Measurements from ENCODE around the gene RFX5.

The RFX5 gene

GRCh38 chr1:151315565-151316235, 31.4 kb downstream of the RFX5 start:
- in situ Hi-C loops (cut with MboI; ENCODE audit: low sequenced_read_pairs, unreplicated experiment): no loop called here
- DNase-seq (ENCODE audit: low spot score): no peak
- TF ChIP-seq CTCF (IDR thresholded peaks at IDR 0.05; ENCODE audit: borderline replicate concordance, control extremely low read depth, extremely low read depth, insufficient read depth, missing control alignments): no peak

- in situ Hi-C loops (cut with MboI; ENCODE audit: low sequenced_read_pairs, unreplicated experiment): no loop called here
- no peak for TF ChIP-seq CTCF (IDR thresholded peaks at IDR 0.05; ENCODE audit: borderline replicate concordance, control extremely low read depth, extremely low read depth, insufficient read depth, missing control alignments)
- no peak for DNase-seq (ENCODE audit: low spot score)
These were observed 32.7 kb downstream of the RFX5 start for GRCh38 chr1:151314137-151314875.

GRCh38 chr1:151313501-151313900, 33.6 kb downstream of the RFX5 start:
- in situ Hi-C loops (cut with MboI; ENCODE audit: low sequenced_read_pairs, unreplicated experiment): no loop called here
- no peak for DNase-seq (ENCODE audit: low spot score)
- no peak for TF ChIP-seq CTCF (IDR thresholded peaks at IDR 0.05; ENCODE audit: borderline replicate concordance, control extremely low read depth, extremely low read depth, insufficient read depth, missing control alignments)

- TF ChIP-seq CTCF (IDR thresholded peaks at IDR 0.05; ENCODE audit: borderline replicate concordance, control extremely low read depth, extremely low read depth, insufficient read depth, missing control alignments): no peak
- in situ Hi-C loops (cut with MboI; ENCODE audit: low sequenced_read_pairs, unreplicated experiment): no loop called here
These were observed 34.2 kb downstream of the RFX5 start for GRCh38 chr1:151312826-151313225.

GRCh38 chr1:151312411-151312810, 34.6 kb downstream of the RFX5 start:
- in situ Hi-C loops (cut with MboI; ENCODE audit: low sequenced_read_pairs, unreplicated experiment): no loop called here
- TF ChIP-seq CTCF (IDR thresholded peaks at IDR 0.05; ENCODE audit: borderline replicate concordance, control extremely low read depth, extremely low read depth, insufficient read depth, missing control alignments): no peak
- no peak for DNase-seq (ENCODE audit: low spot score)

More at GRCh38 chr1:151312826-151313225, 34.2 kb downstream of the RFX5 start:
- no peak for DNase-seq (ENCODE audit: low spot score)

- in situ Hi-C loops (cut with MboI; ENCODE audit: low sequenced_read_pairs, unreplicated experiment): no loop called here
- DNase-seq (ENCODE audit: low spot score): no peak
- no peak for TF ChIP-seq CTCF (IDR thresholded peaks at IDR 0.05; ENCODE audit: borderline replicate concordance, control extremely low read depth, extremely low read depth, insufficient read depth, missing control alignments)
These were observed 35.3 kb downstream of the RFX5 start for GRCh38 chr1:151311589-151312331.

Measured in GM13976 (cell line).